GM10266 (cell line): ENCODE measurements around the gene PDGFB.

Experiments
- DNase-seq: peaks from one replicate; pipeline ENCODE4 v3.0.0; 2012; ENCODE audit errors: extremely low spot score
- CTCF ChIP-seq: IDR thresholded peaks from 2 replicates; pipeline ENCODE4 v1.5.1; 2012; ENCODE audit warnings: mild to moderate bottlenecking, low read depth; ENCODE audit not compliant: control insufficient read depth, insufficient read depth; ENCODE audit errors: missing control alignments

Gene PDGFB

GRCh38 chr22:39184586-39185577 is 59.9 kb downstream of the PDGFB start:
- TF ChIP-seq CTCF = no peak
- DNase-seq = no peak

- TF ChIP-seq CTCF = no peak
- DNase-seq = no peak
Observed at GRCh38 chr22:39183991-39184585, 60.7 kb downstream of the PDGFB start.

- no peak for TF ChIP-seq CTCF
- no peak for DNase-seq
Observed at GRCh38 chr22:39182478-39183030, 62.2 kb downstream of the PDGFB start.

GRCh38 chr22:39181778-39182177 is 63.0 kb downstream of the PDGFB start:
- DNase-seq = no peak
- TF ChIP-seq CTCF = no peak

- TF ChIP-seq CTCF = no peak
- DNase-seq = no peak
Observed at GRCh38 chr22:39181356-39181755, 63.4 kb downstream of the PDGFB start.

GRCh38 chr22:39179841-39180335 is 64.9 kb downstream of the PDGFB start:
- TF ChIP-seq CTCF = no peak
- DNase-seq = no peak
